Measurements from ENCODE around the gene PLCL2. TPM values are rescaled to one million over a fixed set of nuclear protein-coding genes. Genes with fewer than 3 reads are reported as not detected.
A peak's percentile ranks its signal among the peaks of the same experiment; 100 is the strongest.

PLCL2 gene
- total RNA-seq, 2 donors from 2014 or later = 13.7 to 25.7 TPM

DNA sequence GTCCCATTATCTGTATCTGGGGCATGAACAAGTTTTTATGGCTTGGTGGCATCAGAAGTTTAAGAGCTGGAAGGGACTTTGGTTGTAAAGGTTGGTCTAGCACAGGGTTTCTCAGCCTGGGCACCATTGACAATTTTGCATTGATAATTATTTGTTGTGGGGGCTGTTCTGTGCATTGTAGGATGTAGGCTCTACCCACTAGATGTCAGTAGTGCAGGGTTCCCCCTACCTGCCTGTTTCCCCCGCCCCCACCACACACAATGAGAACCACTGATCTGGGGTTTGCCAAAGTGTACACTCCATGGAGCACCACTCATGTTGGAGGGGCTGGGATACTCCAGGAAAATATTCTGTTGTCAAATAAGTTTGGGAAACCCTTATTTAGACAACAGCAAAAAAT is 42.7 kb downstream of the PLCL2 start:
- Histone ChIP-seq H3K9me3 (no peaks in the 10 kb centered on the region), H3K4me1 (peaks cover 20% of the 10 kb centered on the region), H3K27me3 (no peaks in the 10 kb centered on the region), H3K4me3 (no peak overlapping the region), H3K27ac (no peak overlapping the region), H3K36me3 (replicated peaks in 1 of 2; ENCODE audit: insufficient read depth in 1 of 2, low read depth in 2 of 2) (no peaks in the 10 kb centered on the region)
- DNase-seq (no peak), ATAC-seq (no peak)
- no peak for TF ChIP-seq POLR2A (IDR thresholded peaks at IDR 0.05)
- TF ChIP-seq, protein P1, sequence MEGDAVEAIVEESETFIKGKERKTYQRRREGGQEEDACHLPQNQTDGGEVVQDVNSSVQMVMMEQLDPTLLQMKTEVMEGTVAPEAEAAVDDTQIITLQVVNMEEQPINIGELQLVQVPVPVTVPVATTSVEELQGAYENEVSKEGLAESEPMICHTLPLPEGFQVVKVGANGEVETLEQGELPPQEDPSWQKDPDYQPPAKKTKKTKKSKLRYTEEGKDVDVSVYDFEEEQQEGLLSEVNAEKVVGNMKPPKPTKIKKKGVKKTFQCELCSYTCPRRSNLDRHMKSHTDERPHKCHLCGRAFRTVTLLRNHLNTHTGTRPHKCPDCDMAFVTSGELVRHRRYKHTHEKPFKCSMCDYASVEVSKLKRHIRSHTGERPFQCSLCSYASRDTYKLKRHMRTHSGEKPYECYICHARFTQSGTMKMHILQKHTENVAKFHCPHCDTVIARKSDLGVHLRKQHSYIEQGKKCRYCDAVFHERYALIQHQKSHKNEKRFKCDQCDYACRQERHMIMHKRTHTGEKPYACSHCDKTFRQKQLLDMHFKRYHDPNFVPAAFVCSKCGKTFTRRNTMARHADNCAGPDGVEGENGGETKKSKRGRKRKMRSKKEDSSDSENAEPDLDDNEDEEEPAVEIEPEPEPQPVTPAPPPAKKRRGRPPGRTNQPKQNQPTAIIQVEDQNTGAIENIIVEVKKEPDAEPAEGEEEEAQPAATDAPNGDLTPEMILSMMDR (IDR thresholded peaks at IDR 0.05) = no peak
- 85 to 87% methylated on average over 1 of the region's 1 CpG for WGBS, 2 donors
- intact Hi-C loops (cut with DNase I) = no loop called here

DNA sequence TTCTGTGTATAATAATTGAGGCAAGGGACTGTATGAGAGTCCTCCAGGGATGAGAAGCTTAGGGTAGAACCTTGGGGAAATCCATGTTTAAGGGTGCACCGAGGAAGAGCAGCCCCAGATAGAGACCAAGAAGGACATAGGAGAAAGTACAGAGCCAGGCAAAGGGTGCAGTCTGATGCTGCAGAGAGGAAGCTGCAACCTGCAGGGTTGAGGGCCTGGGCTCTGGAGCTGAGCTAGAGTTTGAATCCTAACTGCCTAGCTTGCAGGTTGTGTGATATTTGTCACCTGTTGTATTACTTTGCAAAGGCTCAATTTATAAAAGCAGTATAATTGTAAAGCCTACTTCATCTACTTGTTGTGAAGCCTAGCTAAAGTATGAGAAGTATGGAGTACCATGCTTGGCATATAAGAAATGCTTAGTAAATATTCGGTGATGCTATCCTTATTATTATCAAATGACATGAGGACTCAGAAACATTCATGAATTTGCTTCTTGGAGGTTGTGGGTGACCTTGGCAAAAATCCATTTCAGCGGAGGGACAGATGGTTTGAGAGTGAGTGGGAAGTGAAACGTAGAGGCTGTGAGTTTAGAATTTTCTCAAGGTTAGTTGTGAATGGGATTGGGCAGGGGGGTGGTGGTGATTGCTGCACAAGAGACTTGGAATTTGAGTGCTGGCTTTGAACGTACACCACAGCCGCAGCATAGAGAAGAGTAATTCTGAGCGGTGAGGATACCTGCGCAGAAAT is 43.8 kb downstream of the PLCL2 start:
- peaks cover 20% of the 10 kb centered on the region for H3K4me1 ChIP-seq
- H3K27ac ChIP-seq = peak overlapping the region in 2 of 4 donors; percentile 7 to 10
- no peak overlapping the region for H3K4me3 ChIP-seq
- ATAC-seq = no peak
- DNase-seq = peak in 2 of 4 donors; percentile 24 to 30
- no peaks in the 10 kb centered on the region for H3K27me3 ChIP-seq
- TF ChIP-seq, protein P1 (IDR thresholded peaks at IDR 0.05) = no peak
- no peak for TF ChIP-seq POLR2A (IDR thresholded peaks at IDR 0.05)
- 32 to 39% methylated on average over 4 to 5 of the region's 8 CpGs for WGBS, 2 donors
- H3K9me3 ChIP-seq = no peaks in the 10 kb centered on the region
- intact Hi-C loops (cut with DNase I) = no loop called here
- H3K36me3 ChIP-seq (replicated peaks in 1 of 2; ENCODE audit: insufficient read depth in 1 of 2, low read depth in 2 of 2) = no peaks in the 10 kb centered on the region

DNA sequence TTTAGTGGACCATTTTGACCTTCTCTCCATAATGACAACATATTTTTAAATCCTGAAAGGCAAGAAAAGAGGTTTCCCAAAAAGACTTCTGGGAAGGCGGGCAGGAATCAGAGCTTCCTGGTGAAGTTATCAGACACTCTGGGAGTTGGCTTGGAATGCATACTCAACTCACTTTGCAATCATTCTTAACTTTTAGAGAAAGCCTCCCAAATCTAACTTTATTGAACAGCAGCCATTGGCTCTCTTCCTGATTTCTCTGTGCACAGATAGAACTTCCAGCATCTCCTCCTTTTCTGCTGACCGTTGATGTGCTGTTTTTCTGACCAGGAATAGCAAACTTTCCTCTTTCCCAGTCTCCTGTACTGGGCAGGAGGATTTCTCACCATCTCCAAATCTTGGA is 44.6 kb downstream of the PLCL2 start:
- H3K27me3 ChIP-seq = no peaks in the 10 kb centered on the region
- no peak for TF ChIP-seq POLR2A (IDR thresholded peaks at IDR 0.05)
- TF ChIP-seq, protein P1 (IDR thresholded peaks at IDR 0.05) = no peak
- no peak for DNase-seq
- no peak overlapping the region for H3K27ac ChIP-seq
- WGBS, 2 donors = 64 to 80% methylated on average over 2 of the region's 2 CpGs
- H3K9me3 ChIP-seq = no peaks in the 10 kb centered on the region
- peaks cover 20% of the 10 kb centered on the region for H3K4me1 ChIP-seq
- intact Hi-C loops (cut with DNase I) = no loop called here
- no peaks in the 10 kb centered on the region for H3K36me3 ChIP-seq (replicated peaks in 1 of 2; ENCODE audit: insufficient read depth in 1 of 2, low read depth in 2 of 2)
- no peak for ATAC-seq
- H3K4me3 ChIP-seq = no peak overlapping the region

DNA sequence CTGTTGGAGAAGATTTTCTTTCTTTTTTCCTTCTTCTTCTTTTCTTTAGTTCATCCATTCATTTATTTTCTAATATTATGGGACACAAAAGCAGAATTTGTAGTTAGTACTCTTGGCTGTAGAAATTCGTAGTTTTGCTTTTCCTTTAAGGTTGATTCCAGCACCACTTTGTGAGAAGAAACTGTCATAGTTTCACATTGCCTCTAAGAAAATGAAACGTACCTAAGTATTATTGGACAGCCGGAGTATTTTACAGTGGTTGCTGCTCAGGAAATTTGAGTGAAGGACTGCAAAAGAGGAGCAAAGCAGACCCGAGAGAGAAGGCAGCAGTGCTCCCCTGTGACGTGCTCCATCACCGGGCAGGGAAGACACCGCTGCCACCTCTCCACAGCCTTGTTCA is 48.1 kb downstream of the PLCL2 start:
- Histone ChIP-seq H3K4me3 (no peak overlapping the region), H3K27me3 (no peaks in the 10 kb centered on the region), H3K4me1 (peaks cover 31% of the 10 kb centered on the region), H3K9me3 (no peaks in the 10 kb centered on the region), H3K27ac (no peak overlapping the region), H3K36me3 (replicated peaks in 1 of 2; ENCODE audit: insufficient read depth in 1 of 2, low read depth in 2 of 2) (no peaks in the 10 kb centered on the region)
- ATAC-seq (no peak), DNase-seq (no peak)
- intact Hi-C loops (cut with DNase I) = no loop called here
- 76 to 88% methylated on average over 7 of the region's 7 CpGs for WGBS, 2 donors
- TF ChIP-seq POLR2A (IDR thresholded peaks at IDR 0.05) = no peak
- TF ChIP-seq, protein P1 (IDR thresholded peaks at IDR 0.05) = no peak

- ATAC-seq = no peak
- WGBS, 2 donors = 60 to 65% methylated on average over 1 of the region's 1 CpG
Measured at GRCh38 chr3:16935781-16936180, 51.0 kb downstream of the PLCL2 start.

More at GRCh38 chr3:16935781-16936180, 51.0 kb downstream of the PLCL2 start:
- intact Hi-C loops (cut with DNase I) = no loop called here
- H3K27ac ChIP-seq = no peak overlapping the region
- DNase-seq = no peak
- peaks cover 11% of the 10 kb centered on the region for H3K4me1 ChIP-seq
- H3K36me3 ChIP-seq (replicated peaks in 1 of 2; ENCODE audit: insufficient read depth in 1 of 2, low read depth in 2 of 2) = no peaks in the 10 kb centered on the region
- TF ChIP-seq, protein P1 (IDR thresholded peaks at IDR 0.05) = no peak
- TF ChIP-seq POLR2A (IDR thresholded peaks at IDR 0.05) = no peak
- H3K9me3 ChIP-seq = no peaks in the 10 kb centered on the region
- H3K4me3 ChIP-seq = no peak overlapping the region
- H3K27me3 ChIP-seq = no peaks in the 10 kb centered on the region

All from body of pancreas (tissue), 4 donors.